Neuronal stem cell (in vitro differentiated cells): ENCODE measurements around the gene AMN.

Source experiments
- DNase-seq: peaks from one replicate; pipeline ENCODE4 v3.0.0-alpha.2; 2013; ENCODE audit warnings: low spot score
- H2AFZ ChIP-seq: one replicate; pipeline ENCODE4 v1.6.1; 2013; ENCODE audit warnings: mild to moderate bottlenecking, low read length, inconsistent platforms
- H2AK5ac ChIP-seq: 2 replicates; pipeline ENCODE4 v1.6.1; 2013; ENCODE audit warnings: low read depth, mild to moderate bottlenecking, inconsistent platforms, low read length, moderate library complexity, mixed read lengths
- H2BK120ac ChIP-seq: 2 replicates; pipeline ENCODE4 v1.6.1; 2013; ENCODE audit warnings: low read depth, mild to moderate bottlenecking, inconsistent platforms, low read length, moderate library complexity, mixed read lengths
- H2BK12ac ChIP-seq: one replicate; pipeline ENCODE4 v1.6.1; 2013; ENCODE audit warnings: low read length, inconsistent platforms
- H2BK15ac ChIP-seq: 2 replicates; pipeline ENCODE4 v1.6.1; 2013; ENCODE audit warnings: mild to moderate bottlenecking, low read length, inconsistent platforms, mixed read lengths
- H2BK5ac ChIP-seq: one replicate; pipeline ENCODE4 v1.6.1; 2013; ENCODE audit warnings: inconsistent platforms, mild to moderate bottlenecking, low read length, moderate library complexity
- H3K14ac ChIP-seq: one replicate; pipeline ENCODE4 v1.6.1; 2013; ENCODE audit warnings: low read length, inconsistent platforms
- H3K18ac ChIP-seq: 2 replicates; pipeline ENCODE4 v1.6.1; 2013; ENCODE audit warnings: low read length, inconsistent platforms
- H3K23ac ChIP-seq: 2 replicates; pipeline ENCODE4 v1.6.1; 2013; ENCODE audit warnings: low read depth, mild to moderate bottlenecking, mixed read lengths, low read length, inconsistent platforms; ENCODE audit not compliant: poor library complexity
- H3K27ac ChIP-seq: replicated peaks from 3 replicates; pipeline ENCODE4 v1.5.1; 2013; ENCODE audit warnings: low read length, inconsistent platforms
- H3K27me3 ChIP-seq, 3 experiments: 2 replicates each; pipeline ENCODE4 v1.6.1; 2013; ENCODE audit warnings: low read length in 3 of 3, mild to moderate bottlenecking in 2 of 3, inconsistent platforms in 1 of 3, low read depth in 1 of 3, mixed read lengths in 1 of 3, moderate library complexity in 1 of 3; ENCODE audit not compliant: control insufficient read depth in 3 of 3, insufficient read depth in 3 of 3
- H3K36me3 ChIP-seq, 2 donors: replicated peaks in 1 of 2; 2 replicates each; pipeline ENCODE4 v1.6.1; 2013; ENCODE audit warnings: low read length in 2 of 2; ENCODE audit not compliant: control insufficient read depth in 2 of 2, insufficient read depth in 2 of 2
- H3K4ac ChIP-seq: 2 replicates; pipeline ENCODE4 v1.6.1; 2013; ENCODE audit warnings: inconsistent platforms, mild to moderate bottlenecking, low read length, moderate library complexity
- H3K4me1 ChIP-seq, 2 donors: 1 replicate in 1 of 2; 2 replicates in 1 of 2; pipeline ENCODE4 v1.6.1; 2013; ENCODE audit warnings: low read length in 2 of 2, low read depth in 1 of 2; ENCODE audit not compliant: control insufficient read depth in 2 of 2, insufficient read depth in 1 of 2
- H3K4me2 ChIP-seq: one replicate; pipeline ENCODE4 v1.6.1; 2013; ENCODE audit warnings: mild to moderate bottlenecking, low read length, inconsistent platforms; ENCODE audit not compliant: insufficient read depth, poor library complexity, severe bottlenecking
- H3K4me3 ChIP-seq, 2 donors: 2 replicates each; pipeline ENCODE4 v1.5.1; 2013; ENCODE audit warnings: low read length in 2 of 2, mild to moderate bottlenecking in 2 of 2, inconsistent platforms in 1 of 2, moderate library complexity in 1 of 2
- H3K79me1 ChIP-seq: one replicate; pipeline ENCODE4 v1.6.1; 2013; ENCODE audit warnings: low read depth, mild to moderate bottlenecking, inconsistent platforms, low read length, moderate library complexity
- H3K9ac ChIP-seq: one replicate; pipeline ENCODE4 v1.6.1; 2013; ENCODE audit warnings: mild to moderate bottlenecking, low read depth, low read length, inconsistent platforms; ENCODE audit not compliant: poor library complexity
- H3K9me3 ChIP-seq, 2 donors: replicated peaks in 1 of 2; 2 replicates each; pipeline versions ENCODE3 to v1.6.1; 2013; ENCODE audit warnings: low read length in 2 of 2, mild to moderate bottlenecking in 2 of 2, inconsistent platforms in 1 of 2, low read depth in 1 of 2, mixed read lengths in 1 of 2, moderate library complexity in 1 of 2; ENCODE audit not compliant: control insufficient read depth in 2 of 2, insufficient read depth in 1 of 2
- H4K8ac ChIP-seq: one replicate; pipeline ENCODE4 v1.6.1; 2013; ENCODE audit warnings: low read depth, mild to moderate bottlenecking, inconsistent platforms, low read length, moderate library complexity
- H4K91ac ChIP-seq: one replicate; pipeline ENCODE4 v1.6.1; 2013; ENCODE audit warnings: low read length, low read depth, mild to moderate bottlenecking, inconsistent platforms; ENCODE audit not compliant: poor library complexity
- WGBS, 2 donors: extraction: QIAGEN DNeasy Blood & Tissue Kit; methylation state at CpG; one replicate each; pipeline ENCODE4 v1.1.7; 2013; ENCODE audit warnings: missing lambda C conversion rate in 2 of 2, mixed read lengths in 1 of 2; ENCODE audit not compliant: insufficient read length in 2 of 2, insufficient replicate concordance in 1 of 2; ENCODE audit errors: extremely low coverage in 2 of 2; 5-methylcytosine and 5-hydroxymethylcytosine counted together

Gene AMN

DNA sequence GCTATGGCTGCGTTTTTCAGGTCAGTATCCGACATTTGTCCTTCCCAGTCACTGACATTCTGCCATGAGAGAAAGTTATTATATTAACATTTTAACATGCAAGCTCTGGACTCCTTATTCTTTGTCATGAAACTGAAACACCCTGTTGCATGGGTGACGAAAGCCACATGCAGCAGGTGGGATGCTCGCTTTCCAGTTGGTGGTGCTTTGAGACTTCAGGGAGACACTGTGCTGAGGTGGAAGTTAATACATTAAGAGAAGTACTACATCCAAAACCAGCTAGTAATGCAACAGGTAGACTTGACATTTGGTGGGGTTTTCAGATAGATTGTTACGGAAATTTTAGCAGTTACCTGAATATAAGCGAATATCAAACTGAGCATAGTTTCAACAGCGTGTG, 32.8 kb upstream of the AMN start:
- no peak overlapping the region for H2AFZ ChIP-seq
- H2BK15ac ChIP-seq, result no peak overlapping the region
- H3K4me1 ChIP-seq, result peaks cover 0 to 3% of the 10 kb centered on the region in 2 donors
- no peak overlapping the region for H2AK5ac ChIP-seq
- WGBS, 2 donors, result no CpG with 5 or more reads among the region's 7 CpGs
- no peak overlapping the region for H4K8ac ChIP-seq
- no peak overlapping the region for H2BK120ac ChIP-seq
- H3K4me3 ChIP-seq, result no peak overlapping the region
- no peak overlapping the region for H3K4me2 ChIP-seq
- H2BK5ac ChIP-seq, result no peak overlapping the region
- no peak overlapping the region for H3K14ac ChIP-seq
- no peak overlapping the region for H3K23ac ChIP-seq
- no peak overlapping the region for H4K91ac ChIP-seq
- H3K36me3 ChIP-seq, result peaks cover 8 to 77% of the 10 kb centered on the region in 2 donors
- no peak overlapping the region for H3K27ac ChIP-seq
- H3K9ac ChIP-seq, result no peak overlapping the region
- no peak overlapping the region for H3K18ac ChIP-seq
- no peak overlapping the region for H2BK12ac ChIP-seq
- no peak for DNase-seq
- peaks cover 2% of the 10 kb centered on the region for H3K79me1 ChIP-seq
- H3K27me3 ChIP-seq, result no peaks in the 10 kb centered on the region
- H3K9me3 ChIP-seq, result peaks cover 0 to 2% of the 10 kb centered on the region in 2 donors
- H3K4ac ChIP-seq, result no peak overlapping the region

DNA sequence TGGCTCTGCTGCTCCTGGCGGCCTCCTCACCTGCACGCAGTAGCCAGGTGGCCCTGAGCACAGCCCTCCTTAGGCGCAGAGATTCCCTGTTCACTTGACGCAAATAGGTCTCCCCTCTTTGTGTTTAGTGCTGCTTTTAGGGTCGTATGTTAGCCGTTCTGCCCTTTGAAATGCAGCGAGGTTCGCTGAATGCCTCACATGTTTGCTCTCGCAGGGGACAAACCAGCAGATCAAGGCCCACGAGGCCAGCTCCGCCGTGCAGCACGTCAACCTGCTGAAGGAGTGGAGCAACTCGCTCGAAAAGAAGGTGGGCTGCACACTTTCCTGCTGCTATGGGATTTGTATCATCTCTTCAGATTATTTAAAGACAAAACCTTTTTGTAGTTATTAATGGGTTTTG, 31.4 kb upstream of the AMN start:
- Histone ChIP-seq H3K27ac (no peak overlapping the region), H3K23ac (no peak overlapping the region), H3K4ac (no peak overlapping the region), H4K8ac (no peak overlapping the region), H2BK120ac (no peak overlapping the region), H4K91ac (no peak overlapping the region), H2AFZ (no peak overlapping the region), H2AK5ac (no peak overlapping the region), H3K18ac (no peak overlapping the region), H3K4me2 (no peak overlapping the region), H2BK12ac (no peak overlapping the region), H3K79me1 (peaks cover 2% of the 10 kb centered on the region), H2BK5ac (no peak overlapping the region), H3K9me3 (peaks cover 0 to 2% of the 10 kb centered on the region in 2 donors), H2BK15ac (no peak overlapping the region), H3K14ac (no peak overlapping the region), H3K4me3 (no peak overlapping the region), H3K9ac (no peak overlapping the region), H3K4me1 (peaks cover 0 to 3% of the 10 kb centered on the region in 2 donors), H3K27me3 (no peaks in the 10 kb centered on the region), H3K36me3 (peaks cover 7 to 73% of the 10 kb centered on the region in 2 donors)
- no peak for DNase-seq
- no CpG with 5 or more reads among the region's 15 CpGs for WGBS, 2 donors

DNA sequence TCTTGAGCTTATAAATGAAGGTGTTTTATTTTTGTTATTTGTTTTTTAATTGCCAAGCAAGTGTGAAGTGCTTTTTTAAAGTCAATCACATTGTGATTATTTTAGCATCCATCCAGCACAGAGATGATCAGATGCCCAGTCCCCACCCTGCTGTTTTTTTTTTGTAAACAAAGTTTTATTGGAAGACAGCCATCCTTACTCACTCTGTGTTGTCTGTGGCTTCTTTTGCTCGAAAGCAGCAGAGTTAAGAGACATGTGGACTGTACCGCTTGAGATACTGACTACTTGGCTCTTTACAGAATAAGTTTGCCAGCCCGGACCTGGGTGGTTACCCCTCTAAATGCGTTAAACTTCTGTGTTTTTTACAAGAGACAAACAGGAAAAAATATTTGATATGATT, 30.9 kb upstream of the AMN start:
- Histone ChIP-seq H3K9ac (no peak overlapping the region), H3K4me3 (no peak overlapping the region), H3K9me3 (peaks cover 0 to 2% of the 10 kb centered on the region in 2 donors), H2AK5ac (no peak overlapping the region), H2BK5ac (no peak overlapping the region), H3K14ac (no peak overlapping the region), H2BK15ac (no peak overlapping the region), H3K4ac (no peak overlapping the region), H4K91ac (no peak overlapping the region), H3K36me3 (peaks cover 7 to 71% of the 10 kb centered on the region in 2 donors), H2BK12ac (no peak overlapping the region), H3K23ac (no peak overlapping the region), H3K27ac (no peak overlapping the region), H3K4me1 (peaks cover 0 to 3% of the 10 kb centered on the region in 2 donors), H3K4me2 (no peak overlapping the region), H3K27me3 (no peaks in the 10 kb centered on the region), H2AFZ (no peak overlapping the region), H4K8ac (no peak overlapping the region), H3K18ac (no peak overlapping the region), H3K79me1 (peaks cover 2% of the 10 kb centered on the region), H2BK120ac (no peak overlapping the region)
- DNase-seq, result no peak
- WGBS, 2 donors, result no CpG with 5 or more reads among the region's 4 CpGs

DNA sequence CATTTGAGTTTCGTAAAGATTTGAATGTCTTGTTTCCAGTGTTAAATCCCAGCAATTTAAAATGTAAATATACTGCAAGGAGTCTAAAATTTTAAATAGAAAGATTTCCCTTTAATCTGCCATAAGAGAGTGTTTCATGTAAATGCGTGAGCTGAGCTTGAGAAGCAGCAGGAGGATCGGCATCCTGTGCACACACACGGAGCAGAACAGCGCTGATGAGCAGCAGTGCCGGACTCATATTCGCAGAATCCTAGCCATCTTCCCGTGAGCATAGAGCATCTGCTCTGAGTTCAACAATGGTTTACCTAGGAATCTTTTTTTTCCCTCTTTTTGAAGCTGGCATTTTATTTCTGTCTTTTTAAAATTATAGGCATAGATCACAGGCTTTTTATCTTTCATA, 29.8 kb upstream of the AMN start:
- Histone ChIP-seq H3K9ac (no peak overlapping the region), H3K4me1 (peaks cover 0 to 3% of the 10 kb centered on the region in 2 donors), H3K27ac (no peak overlapping the region), H3K4ac (no peak overlapping the region), H2BK5ac (no peak overlapping the region), H3K14ac (no peak overlapping the region), H3K18ac (no peak overlapping the region), H2BK12ac (no peak overlapping the region), H4K91ac (no peak overlapping the region), H2BK120ac (no peak overlapping the region), H3K27me3 (no peaks in the 10 kb centered on the region), H3K9me3 (peaks cover 0 to 2% of the 10 kb centered on the region in 2 donors), H3K36me3 (peaks cover 7 to 69% of the 10 kb centered on the region in 2 donors), H2AFZ (no peak overlapping the region), H3K4me2 (no peak overlapping the region), H4K8ac (no peak overlapping the region), H3K23ac (no peak overlapping the region), H2AK5ac (no peak overlapping the region), H3K79me1 (peaks cover 2% of the 10 kb centered on the region), H3K4me3 (no peak overlapping the region), H2BK15ac (no peak overlapping the region)
- no peak for DNase-seq
- WGBS, 2 donors, result no CpG with 5 or more reads among the region's 8 CpGs
